Activated T-helper 2 cell treated with anti-CD3 and anti-CD28 coated beads, Interferon-gamma antibody, Interleukin-2, Interleukin-4, amounts not matched to agents 10 μg/mL and 5 μg/mL and 100 μg/mL, durations not matched to agents 14 hours and 24 hours and 36 hours (primary cell): ENCODE data around the gene KCTD16. TPM values are rescaled to one million over a fixed set of nuclear protein-coding genes. Genes with fewer than 3 reads are reported as not detected.

Experiments
- DNase-seq: peaks from one replicate; pipeline ENCODE4 v3.0.0; 2021; ENCODE audit warnings: low spot score
- H3K27ac Mint-ChIP-seq: one replicate; pipeline ENCODE4 v1.8.0; 2021; ENCODE audit warnings: mixed read lengths
- H3K27me3 Mint-ChIP-seq: one replicate; pipeline ENCODE4 v1.8.0; 2021; ENCODE audit warnings: low read depth, mixed read lengths
- H3K36me3 Mint-ChIP-seq: one replicate; pipeline ENCODE4 v1.8.0; 2021; ENCODE audit warnings: low read depth, mixed read lengths
- H3K4me1 Mint-ChIP-seq: one replicate; pipeline ENCODE4 v1.8.0; 2021; ENCODE audit warnings: low read depth, mixed read lengths
- H3K4me3 Mint-ChIP-seq: one replicate; pipeline ENCODE4 v1.8.0; 2021; ENCODE audit warnings: low read depth, mild to moderate bottlenecking, moderate library complexity, mixed read lengths
- H3K9me3 Mint-ChIP-seq: one replicate; pipeline ENCODE4 v1.8.0; 2021; ENCODE audit warnings: mixed read lengths
- intact Hi-C: fragments of 100-400 bp; cut with micrococcal nuclease; formaldehyde crosslinking; loops from one replicate; pipeline ENCODE4 v1.15.1; 2023
- total RNA-seq: library from RNA; stranded (reverse); gene quantifications from 2 replicates; pipeline ENCODE4 v1.2.3, GENCODE V29; 2022

KCTD16 gene
- total RNA-seq, 1 donor from 2014 or later = not detected

DNA sequence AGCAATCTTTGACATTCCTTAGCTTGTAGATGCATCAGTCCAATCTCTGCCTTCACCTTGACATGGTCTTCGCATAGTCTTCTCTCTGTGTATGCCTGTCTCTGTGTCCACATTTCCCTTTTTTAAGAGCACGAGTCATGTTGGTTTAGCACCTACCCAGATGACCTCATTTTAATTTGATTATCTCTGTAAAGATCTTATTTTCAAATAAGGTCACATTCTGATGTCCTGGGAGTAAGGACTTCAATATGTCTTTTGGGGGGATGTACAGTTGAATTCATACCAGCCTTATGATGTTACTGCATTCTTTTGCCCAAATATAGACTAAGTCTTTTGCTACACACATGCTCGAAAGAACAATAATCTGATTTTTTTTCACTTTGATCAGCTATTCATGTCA, 6.9 kb downstream of the KCTD16 start:
- Mint-ChIP-seq H3K4me3 (no peak overlapping the region), H3K36me3 (no peaks in the 10 kb centered on the region), H3K4me1 (peaks cover 3% of the 10 kb centered on the region), H3K27ac (no peak overlapping the region), H3K9me3 (no peaks in the 10 kb centered on the region), H3K27me3 (peaks cover 19% of the 10 kb centered on the region)
- DNase-seq = no peak
- intact Hi-C loops = no loop called here

DNA sequence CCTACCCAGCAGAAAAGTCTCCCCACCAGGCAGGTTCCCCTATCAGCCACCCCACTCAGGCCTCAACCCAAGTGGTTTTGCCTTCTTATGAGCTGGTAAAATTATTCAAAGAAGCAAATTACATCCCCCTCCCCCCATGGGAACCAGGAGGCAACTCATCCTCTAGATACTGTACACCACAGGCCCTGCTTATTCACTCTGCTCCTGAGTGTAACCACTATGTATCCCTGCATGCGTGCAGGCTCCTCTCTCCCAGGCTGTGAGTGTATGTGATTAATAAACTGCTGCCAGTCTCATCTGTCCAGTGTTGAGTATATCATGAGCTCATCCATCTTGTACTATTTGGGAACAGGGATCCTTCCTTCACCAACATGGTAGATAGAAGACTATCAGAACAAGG, 8.6 kb downstream of the KCTD16 start:
- Mint-ChIP-seq H3K4me3 (no peak overlapping the region), H3K27ac (no peak overlapping the region), H3K27me3 (peaks cover 11% of the 10 kb centered on the region), H3K9me3 (no peaks in the 10 kb centered on the region), H3K4me1 (peaks cover 5% of the 10 kb centered on the region), H3K36me3 (no peaks in the 10 kb centered on the region)
- intact Hi-C loops = no loop called here
- no peak for DNase-seq

DNA sequence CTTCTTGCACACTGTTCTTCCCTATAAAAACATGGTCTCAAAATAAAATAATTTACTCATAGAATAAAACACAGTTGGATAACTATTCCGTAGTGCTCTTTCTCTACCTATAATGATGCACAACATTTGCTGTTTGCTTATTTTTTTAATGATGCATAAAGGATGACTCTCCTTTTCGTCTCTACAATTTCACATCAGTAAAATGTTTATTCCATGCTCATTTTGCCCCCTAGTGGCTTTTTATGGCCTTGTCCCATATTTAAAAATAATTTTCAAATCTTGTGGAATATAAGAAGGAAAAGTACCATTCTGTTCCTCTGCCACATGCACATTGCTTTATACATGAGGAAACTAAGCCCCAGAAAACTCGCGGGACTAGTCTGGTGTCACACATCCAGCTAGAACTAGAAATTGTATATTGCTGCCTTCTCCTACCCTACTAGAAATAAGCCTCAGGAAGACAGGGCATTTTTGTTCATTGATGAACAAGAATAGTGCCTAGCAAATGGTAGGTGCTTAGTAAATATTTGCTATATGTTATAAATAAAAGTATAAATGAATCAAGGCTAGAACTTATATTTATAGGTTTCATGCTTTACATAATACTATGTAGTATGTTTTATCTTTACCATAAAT, 12.7 kb downstream of the KCTD16 start:
- Mint-ChIP-seq H3K4me1 (peaks cover 21% of the 10 kb centered on the region), H3K9me3 (no peaks in the 10 kb centered on the region)

DNA sequence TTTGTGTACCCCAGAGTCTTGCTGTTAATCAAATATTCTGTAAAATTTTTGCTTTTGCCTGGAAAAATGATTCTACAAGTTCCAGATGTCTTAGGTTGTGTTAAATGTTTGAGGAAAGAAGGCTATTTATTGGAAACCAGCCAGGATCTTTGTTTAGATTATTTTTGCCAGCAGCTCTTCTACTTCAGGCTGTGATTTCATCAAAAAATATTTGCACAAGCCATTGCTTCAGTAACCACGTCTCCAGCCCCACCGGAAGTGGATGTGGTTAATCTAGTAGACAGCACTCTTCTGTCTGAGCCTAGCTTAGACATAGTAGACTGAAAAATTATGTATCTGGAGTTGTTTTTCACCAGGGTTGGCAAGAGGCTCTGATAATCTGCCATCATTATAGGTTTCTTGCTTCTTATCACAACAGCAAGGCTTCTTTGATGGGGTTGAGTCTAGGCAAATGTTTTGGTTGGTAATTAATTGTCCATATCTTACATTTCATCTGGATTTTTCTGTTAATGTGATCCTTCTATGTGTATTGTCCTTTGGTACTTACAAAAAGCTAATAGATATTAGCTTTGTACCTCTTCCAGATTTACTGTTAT, 17.1 kb downstream of the KCTD16 start:
- DNase-seq = peak; percentile 72
- peaks cover 5% of the 10 kb centered on the region for H3K27me3 Mint-ChIP-seq
- H3K4me1 Mint-ChIP-seq = peaks cover 36% of the 10 kb centered on the region
- no peaks in the 10 kb centered on the region for H3K9me3 Mint-ChIP-seq
- no peak overlapping the region for H3K4me3 Mint-ChIP-seq
- intact Hi-C loops = loop anchor here (5.0 to 10.0 kb wide), 2 partner anchors 1263 to 1750 kb away; partner anchors contain the start of gene SH3RF2
- H3K27ac Mint-ChIP-seq = no peak overlapping the region
- H3K36me3 Mint-ChIP-seq = no peaks in the 10 kb centered on the region

More for the DNA sequence above, 12.7 kb downstream of the KCTD16 start:
- intact Hi-C loops = loop anchor here (10.0 kb wide), 1 partner anchor 1259 kb away; no protein-coding TSS in a partner anchor
- no peaks in the 10 kb centered on the region for H3K36me3 Mint-ChIP-seq
- no peak overlapping the region for H3K27ac Mint-ChIP-seq
- no peak overlapping the region for H3K4me3 Mint-ChIP-seq
- no peak for DNase-seq
- peaks cover 5% of the 10 kb centered on the region for H3K27me3 Mint-ChIP-seq

DNA sequence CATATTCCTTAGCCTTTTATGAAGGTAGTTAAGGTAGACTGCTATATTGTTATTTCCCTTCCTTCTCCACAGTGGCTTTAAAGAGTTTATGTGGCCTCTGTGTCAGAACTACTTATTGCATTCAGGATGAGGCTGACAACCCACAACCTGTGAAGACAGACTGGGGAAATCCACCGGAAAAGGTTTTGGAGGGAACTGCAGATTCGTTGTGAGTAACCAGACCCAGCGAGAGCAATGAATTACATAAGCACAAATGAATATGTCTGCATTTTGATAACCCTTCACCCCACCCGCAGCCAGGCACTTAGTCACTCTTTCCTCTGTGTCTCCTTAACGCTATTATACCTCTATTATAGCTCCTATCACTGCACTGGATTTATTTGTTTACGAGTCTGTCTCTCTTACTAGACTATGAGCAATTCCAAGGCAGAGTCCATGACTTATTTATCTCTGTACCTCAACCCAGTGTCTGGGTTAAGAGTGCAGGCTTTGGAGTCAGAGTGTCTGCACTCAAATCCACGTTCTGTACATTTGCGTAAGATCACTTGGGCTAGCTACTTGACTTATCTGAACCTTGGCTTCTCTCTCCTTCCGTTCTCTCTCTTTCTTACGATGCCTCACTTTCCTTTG, 19.2 kb downstream of the KCTD16 start:
- H3K27ac Mint-ChIP-seq = peak overlapping the region; percentile 71
- H3K27me3 Mint-ChIP-seq = peaks cover 2% of the 10 kb centered on the region
- peak overlapping the region; percentile 56 for H3K4me3 Mint-ChIP-seq

DNA sequence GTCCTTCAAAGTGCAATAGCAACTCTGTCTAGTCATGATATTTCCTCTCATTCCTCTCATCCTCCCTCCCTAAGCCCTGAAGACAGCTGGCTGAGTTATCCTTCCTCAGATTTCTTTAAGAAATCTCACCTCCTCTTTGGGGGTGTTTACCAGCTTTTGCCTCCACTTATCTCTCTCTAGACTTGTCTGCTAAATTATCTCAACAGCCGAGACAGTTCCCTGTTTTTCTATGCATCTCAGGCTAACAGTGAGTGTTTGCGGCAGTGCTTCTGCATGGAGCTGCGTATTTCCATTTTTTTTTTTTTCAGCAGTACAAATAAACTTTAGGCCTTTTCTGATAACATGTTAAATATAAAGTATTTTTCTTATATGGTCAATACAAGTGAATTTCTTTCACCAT, 20.9 kb downstream of the KCTD16 start:
- no peaks in the 10 kb centered on the region for H3K9me3 Mint-ChIP-seq
- H3K27ac Mint-ChIP-seq = no peak overlapping the region
- peaks cover 29% of the 10 kb centered on the region for H3K4me1 Mint-ChIP-seq

More for the DNA sequence above, 19.2 kb downstream of the KCTD16 start:
- Mint-ChIP-seq H3K4me1 (peaks cover 34% of the 10 kb centered on the region), H3K9me3 (no peaks in the 10 kb centered on the region), H3K36me3 (no peaks in the 10 kb centered on the region)
- peak; percentile 74 for DNase-seq
- intact Hi-C loops = loop anchor here (1.0 to 10.0 kb wide), 7 partner anchors 223 to 1757 kb away; partner anchors contain the start of gene SH3RF2

DNA sequence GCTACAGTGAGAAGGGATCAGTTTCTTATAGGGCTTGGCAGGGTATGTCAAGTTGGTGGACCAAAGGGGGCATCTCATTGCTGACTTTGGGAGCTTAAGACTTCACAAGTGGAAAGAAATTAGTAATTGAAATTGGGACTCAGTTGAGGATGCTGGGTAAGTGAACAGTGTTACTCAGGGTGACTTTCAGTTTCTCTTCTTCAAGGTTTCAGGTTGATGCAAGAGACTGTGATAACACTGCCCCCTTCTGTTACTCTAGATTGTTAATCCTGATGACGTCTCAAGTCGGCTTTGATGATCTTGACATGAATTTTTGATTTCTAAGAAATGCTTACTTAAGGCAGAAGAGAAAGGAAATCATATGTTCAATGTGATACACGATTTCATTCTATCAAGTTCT, 21.3 kb downstream of the KCTD16 start:
- no peak overlapping the region for H3K4me3 Mint-ChIP-seq
- H3K27me3 Mint-ChIP-seq = peaks cover 7% of the 10 kb centered on the region
- DNase-seq = peak; percentile 40
- intact Hi-C loops = loop anchor here (1.0 to 5.0 kb wide), 6 partner anchors 22 to 1755 kb away; partner anchors contain the start of genes KCTD16 and YIPF5
- H3K36me3 Mint-ChIP-seq = no peaks in the 10 kb centered on the region
- no peak overlapping the region for H3K27ac Mint-ChIP-seq
- peaks cover 27% of the 10 kb centered on the region for H3K4me1 Mint-ChIP-seq
- no peaks in the 10 kb centered on the region for H3K9me3 Mint-ChIP-seq

More for the DNA sequence above, 20.9 kb downstream of the KCTD16 start:
- no peak for DNase-seq
- Mint-ChIP-seq H3K27me3 (peaks cover 7% of the 10 kb centered on the region), H3K36me3 (no peaks in the 10 kb centered on the region), H3K4me3 (no peak overlapping the region)
- intact Hi-C loops = loop anchor here (5.0 kb wide), 3 partner anchors 224 to 1756 kb away; no protein-coding TSS in a partner anchor

DNA sequence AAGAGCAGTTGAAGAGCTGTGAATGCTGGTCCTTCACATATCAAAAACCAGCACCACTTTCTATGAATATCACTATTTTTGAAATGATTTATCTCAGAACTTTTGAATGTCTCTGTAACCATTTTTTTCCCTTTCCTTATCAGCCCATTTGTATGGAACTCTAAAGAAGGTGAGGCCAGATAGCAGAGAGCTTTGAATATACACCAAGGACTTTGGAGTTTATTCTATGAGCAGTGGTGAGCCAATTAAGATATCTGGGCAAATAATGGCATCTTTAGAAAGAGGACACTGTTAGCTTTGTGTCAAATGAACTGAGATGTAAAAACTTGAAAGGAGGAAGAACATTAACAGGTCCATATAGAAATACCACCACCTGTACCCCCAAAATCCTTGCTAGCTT, 22.0 kb downstream of the KCTD16 start:
- no peak for DNase-seq
- Mint-ChIP-seq H3K9me3 (no peaks in the 10 kb centered on the region), H3K4me1 (peaks cover 22% of the 10 kb centered on the region), H3K4me3 (no peak overlapping the region), H3K27me3 (peaks cover 9% of the 10 kb centered on the region), H3K36me3 (no peaks in the 10 kb centered on the region), H3K27ac (no peak overlapping the region)
- intact Hi-C loops = loop anchor here (1.0 to 5.0 kb wide), 6 partner anchors 22 to 1755 kb away; partner anchors contain the start of genes KCTD16 and YIPF5

DNA sequence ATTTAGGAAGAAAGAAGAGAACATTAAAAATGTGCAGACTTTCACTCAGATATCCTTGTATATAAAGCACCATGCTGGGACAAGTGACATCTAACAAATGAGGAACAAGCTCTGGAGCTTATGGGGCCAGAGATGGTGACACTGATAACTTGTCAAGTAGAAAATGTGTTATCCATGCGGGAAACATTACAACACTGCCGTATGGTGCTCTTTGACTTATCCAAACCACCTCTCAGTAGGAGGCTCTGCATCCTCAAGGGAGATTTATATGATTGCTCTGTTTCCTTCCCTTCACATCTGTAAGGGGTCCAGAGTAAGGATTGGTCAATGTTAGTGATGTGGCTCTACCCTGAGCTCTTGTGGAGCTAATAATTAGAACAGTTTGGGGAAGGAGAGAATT, 23.5 kb downstream of the KCTD16 start:
- Mint-ChIP-seq H3K27ac (no peak overlapping the region), H3K4me1 (peaks cover 8% of the 10 kb centered on the region), H3K9me3 (no peaks in the 10 kb centered on the region), H3K27me3 (peaks cover 19% of the 10 kb centered on the region), H3K36me3 (no peaks in the 10 kb centered on the region), H3K4me3 (no peak overlapping the region)
- intact Hi-C loops = loop anchor here (5.0 kb wide), 3 partner anchors 227 to 1753 kb away; no protein-coding TSS in a partner anchor
- no peak for DNase-seq

DNA sequence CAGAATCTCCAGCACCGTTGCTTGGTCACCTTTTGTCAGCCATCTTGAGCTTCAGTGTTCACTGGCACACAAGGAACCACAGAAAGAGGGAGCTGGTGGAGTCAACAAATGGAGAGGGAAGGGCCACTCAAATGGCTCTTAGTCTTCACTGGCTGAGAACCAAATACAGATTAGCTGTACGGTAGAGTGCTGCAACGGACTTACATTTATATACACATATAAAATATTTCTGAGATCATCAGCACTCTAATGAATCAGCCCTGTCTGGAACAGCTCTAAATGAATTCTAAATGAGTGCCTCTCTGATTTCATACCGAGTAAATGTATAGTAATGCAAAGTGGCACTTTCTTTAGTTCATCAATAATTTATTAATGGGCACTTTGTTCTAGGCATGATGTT, 24.8 kb downstream of the KCTD16 start:
- H3K4me1 Mint-ChIP-seq = no peaks in the 10 kb centered on the region
- H3K36me3 Mint-ChIP-seq = no peaks in the 10 kb centered on the region
- peaks cover 22% of the 10 kb centered on the region for H3K27me3 Mint-ChIP-seq
- H3K4me3 Mint-ChIP-seq = no peak overlapping the region
- no peak overlapping the region for H3K27ac Mint-ChIP-seq
- DNase-seq = no peak
- no peaks in the 10 kb centered on the region for H3K9me3 Mint-ChIP-seq
- intact Hi-C loops = no loop called here

DNA sequence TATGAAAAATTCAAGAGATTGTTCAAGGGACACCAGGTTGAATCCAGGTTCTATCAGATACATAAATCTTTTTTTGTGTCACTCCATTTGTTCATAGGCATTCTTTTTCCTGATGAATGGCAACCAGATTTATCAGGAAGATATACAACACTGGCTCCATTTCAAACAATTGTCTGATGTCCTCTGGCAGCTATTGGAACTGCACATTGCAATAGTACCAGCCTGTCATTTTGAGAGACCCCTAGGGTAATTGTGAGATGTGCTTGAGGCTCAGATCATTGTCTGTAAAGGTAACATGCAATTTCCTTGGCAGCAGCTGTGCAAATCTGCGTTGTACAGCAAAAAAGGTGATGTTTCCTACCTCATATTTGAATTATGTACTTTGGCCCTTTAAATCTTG, 25.9 kb downstream of the KCTD16 start:
- peaks cover 31% of the 10 kb centered on the region for H3K27me3 Mint-ChIP-seq
- no peaks in the 10 kb centered on the region for H3K9me3 Mint-ChIP-seq
- no peak for DNase-seq
- H3K27ac Mint-ChIP-seq = no peak overlapping the region
- H3K36me3 Mint-ChIP-seq = no peaks in the 10 kb centered on the region
- intact Hi-C loops = no loop called here
- H3K4me3 Mint-ChIP-seq = no peak overlapping the region
- H3K4me1 Mint-ChIP-seq = no peaks in the 10 kb centered on the region

DNA sequence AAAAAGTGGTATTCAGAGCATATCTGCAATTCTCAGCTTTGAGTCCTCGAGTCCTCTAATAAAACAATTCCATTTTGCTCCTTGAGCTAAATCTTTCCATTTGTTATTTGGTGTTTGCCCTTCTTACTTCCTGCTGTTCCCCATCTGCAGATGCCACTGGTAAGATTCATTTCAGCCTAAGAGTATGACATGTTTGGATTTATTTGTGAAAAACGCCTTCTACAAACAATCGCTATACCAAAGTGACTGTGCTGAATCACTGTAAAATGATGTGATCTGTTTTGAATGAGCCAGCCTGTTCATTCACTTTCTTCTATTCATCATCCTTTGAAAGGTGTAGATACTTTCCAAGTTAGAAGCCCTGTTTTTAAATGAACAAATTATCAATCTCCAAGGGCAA, 27.7 kb downstream of the KCTD16 start:
- Mint-ChIP-seq H3K9me3 (no peaks in the 10 kb centered on the region), H3K36me3 (no peaks in the 10 kb centered on the region), H3K27ac (no peak overlapping the region), H3K4me1 (peaks cover 5% of the 10 kb centered on the region), H3K4me3 (no peak overlapping the region), H3K27me3 (peaks cover 34% of the 10 kb centered on the region)
- no peak for DNase-seq
- intact Hi-C loops = no loop called here

DNA sequence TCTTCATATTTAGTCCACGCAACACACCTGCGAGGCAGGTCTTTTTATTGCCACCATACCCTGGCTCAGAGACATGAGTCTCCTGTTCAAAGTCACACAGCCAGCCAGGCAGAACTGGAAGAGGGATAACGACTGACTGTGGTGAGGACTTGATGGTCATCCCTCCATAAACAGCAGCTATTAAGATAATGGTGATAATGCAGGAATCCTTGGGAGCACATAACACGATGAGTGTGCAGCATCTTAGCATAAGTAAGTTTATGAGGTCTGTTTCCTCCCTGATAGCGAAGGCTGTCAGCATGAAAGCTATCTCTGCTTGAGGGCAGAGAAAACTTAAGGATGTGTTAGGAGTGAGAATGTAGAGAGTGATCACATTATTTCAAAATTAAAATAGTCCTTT, 30.9 kb downstream of the KCTD16 start:
- Mint-ChIP-seq H3K9me3 (no peaks in the 10 kb centered on the region), H3K36me3 (no peaks in the 10 kb centered on the region), H3K27ac (no peak overlapping the region), H3K27me3 (peaks cover 52% of the 10 kb centered on the region), H3K4me3 (no peak overlapping the region), H3K4me1 (peaks cover 5% of the 10 kb centered on the region)
- no peak for DNase-seq
- intact Hi-C loops = loop anchor here (5.0 to 10.0 kb wide), 2 partner anchors 1036 to 1853 kb away; no protein-coding TSS in a partner anchor
